HG03095 (cell line): ENCODE measurements around the gene DAPK3.
A peak's percentile ranks its signal among the peaks of the same experiment; 100 is the strongest.
"Not testable (repeated sequence)": the region's sequence is repeated elsewhere in the genome, so short reads cannot be mapped to it uniquely, and the experiment has no call there.

Source experiments
- ATAC-seq: cut with Tn5 transposase; IDR thresholded peaks from one replicate; pipeline ENCODE4 v1.9.1; 2021; ENCODE audit warnings: moderate library complexity; ENCODE audit not compliant: unreplicated experiment

Gene DAPK3

GRCh38 chr19:3970808-3971598 is at the start of gene DAPK3:
DAPK3 (minus strand) TSS chr19:3971099; CDS start chr19:3969735, 1,364 bp downstream.
- peak; percentile 91 for ATAC-seq

GRCh38 chr19:4019578-4019977 is 48.7 kb upstream of the DAPK3 start:
- no peak for ATAC-seq

- ATAC-seq = no peak
Measured at GRCh38 chr19:4018775-4019504, 48.0 kb upstream of the DAPK3 start.

GRCh38 chr19:4018140-4018613 is 47.3 kb upstream of the DAPK3 start:
- ATAC-seq = no peak

GRCh38 chr19:4016903-4017638 is 46.2 kb upstream of the DAPK3 start:
- ATAC-seq = no peak

- ATAC-seq = no peak
Measured at GRCh38 chr19:4016486-4016885, 45.6 kb upstream of the DAPK3 start.

- ATAC-seq = no peak
Measured at GRCh38 chr19:4015705-4016402, 45.0 kb upstream of the DAPK3 start.

- ATAC-seq = no peak
Measured at GRCh38 chr19:4014541-4015491, 43.9 kb upstream of the DAPK3 start.

- ATAC-seq = no peak
Measured at GRCh38 chr19:4013886-4014540, 43.1 kb upstream of the DAPK3 start.

GRCh38 chr19:4012975-4013634 is 42.2 kb upstream of the DAPK3 start:
- ATAC-seq = no peak

GRCh38 chr19:4012092-4012974 is 41.4 kb upstream of the DAPK3 start:
- no peak for ATAC-seq

- not testable (repeated sequence) for ATAC-seq
Measured at GRCh38 chr19:4011430-4011829, 40.5 kb upstream of the DAPK3 start.

- no peak for ATAC-seq
Measured at GRCh38 chr19:4010808-4011110, 39.9 kb upstream of the DAPK3 start.

GRCh38 chr19:4009990-4010807 is 39.3 kb upstream of the DAPK3 start:
- ATAC-seq = no peak

- ATAC-seq = peak; percentile 22
Measured at GRCh38 chr19:4007836-4008539, 37.1 kb upstream of the DAPK3 start.
